Suppressor macrophage treated with lipopolysaccharide for 1 hour (primary cell): ENCODE measurements around the gene MAPK8IP2.
"Not testable (repeated sequence)": the region's sequence is repeated elsewhere in the genome, so short reads cannot be mapped to it uniquely, and the experiment has no call there.

Experiments
- DNase-seq, 3 donors: peaks; one replicate each; pipeline ENCODE4 v3.0.0-alpha.2; 2020 to 2022

The MAPK8IP2 gene

DNA sequence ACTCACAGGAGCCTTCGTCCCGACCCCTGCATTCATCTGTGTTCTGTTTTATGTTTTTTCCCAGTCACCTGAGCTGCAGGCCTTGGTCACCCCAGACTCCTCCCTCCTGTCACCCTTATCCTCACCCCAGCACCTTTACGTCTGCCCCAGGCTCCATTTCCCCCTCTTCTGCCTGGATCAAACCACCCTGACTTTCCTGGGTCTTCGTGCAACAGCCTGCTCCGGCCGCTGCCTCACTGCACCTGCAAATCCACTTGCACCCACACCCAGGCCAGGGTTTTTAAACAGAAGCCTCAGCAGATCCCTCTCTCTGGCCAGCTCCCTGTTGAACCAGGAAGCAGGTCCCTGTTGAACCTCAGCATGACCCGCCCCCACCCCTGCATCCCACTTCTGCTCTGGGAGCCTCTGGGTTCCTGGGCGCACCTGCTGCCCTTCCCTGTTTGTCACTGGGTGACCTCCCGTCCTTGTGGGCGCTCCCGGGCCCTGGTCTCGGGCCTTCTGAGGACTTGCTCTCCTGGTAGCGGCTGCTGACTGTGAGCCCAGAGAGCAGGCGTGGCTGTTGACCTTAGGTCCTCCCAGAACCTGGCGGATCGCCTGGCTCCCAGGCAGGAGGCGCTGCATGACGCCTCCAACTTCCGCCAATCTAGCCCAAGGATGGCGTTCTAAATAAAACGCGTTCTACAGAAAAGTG is 12.8 kb downstream of the MAPK8IP2 start:
- no peak for DNase-seq

DNA sequence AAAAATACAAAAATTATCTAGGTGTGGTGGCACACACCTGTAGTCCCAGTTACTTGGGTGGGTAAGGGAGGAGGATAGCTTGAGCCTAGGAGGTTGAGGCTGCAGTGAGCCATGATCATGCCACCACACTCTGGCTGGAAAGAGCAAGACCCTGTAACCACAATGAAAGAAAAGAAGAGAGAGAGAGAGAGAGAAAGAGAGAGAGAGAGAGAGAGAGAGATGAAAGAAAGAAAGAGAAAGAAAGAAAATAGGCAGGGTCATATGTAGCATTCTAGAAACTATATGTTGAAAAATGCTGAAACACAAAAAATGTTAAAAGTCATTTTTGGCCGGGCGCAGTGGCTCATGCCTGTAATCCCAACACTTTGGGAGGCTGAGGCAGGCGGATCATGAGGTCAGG is 13.7 kb downstream of the MAPK8IP2 start:
- DNase-seq: not testable (repeated sequence)

DNA sequence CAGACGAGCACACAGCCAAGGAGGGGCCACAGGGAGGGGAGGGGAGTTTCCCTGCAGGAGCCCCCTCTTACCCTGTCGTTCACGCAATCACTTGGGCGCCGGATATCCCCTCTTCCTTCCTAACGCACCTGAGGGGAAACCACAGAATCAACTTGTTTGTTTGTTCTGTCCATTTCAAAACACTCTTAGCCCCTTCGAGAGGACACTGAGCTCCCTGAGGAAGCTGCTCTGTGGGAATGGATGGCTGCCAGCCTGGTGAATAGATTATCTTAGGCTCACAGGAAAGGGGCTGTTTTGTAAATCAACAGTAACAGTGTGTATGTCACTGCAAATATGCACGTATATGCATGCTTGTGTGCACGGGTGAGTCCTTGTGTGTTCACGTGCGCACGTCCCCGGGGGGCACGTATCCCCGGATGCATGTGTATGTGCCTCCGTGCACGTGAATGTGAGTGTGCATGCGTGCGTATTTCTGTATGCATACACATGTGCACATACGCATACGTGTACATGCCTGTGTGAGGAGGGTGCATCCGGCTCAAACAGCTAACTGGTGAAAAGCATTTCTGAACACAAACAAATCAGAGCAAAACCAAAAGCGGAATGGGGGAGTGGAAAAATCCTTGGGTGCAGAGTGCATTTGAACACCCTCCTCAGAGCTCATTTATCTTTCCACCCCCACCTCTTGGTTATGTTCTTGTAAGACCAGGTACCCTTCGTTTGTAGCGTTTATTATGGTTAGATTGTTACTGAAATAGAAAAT is 20.2 kb downstream of the MAPK8IP2 start:
- peak; percentile 15 to 30 (median 29) for DNase-seq

DNA sequence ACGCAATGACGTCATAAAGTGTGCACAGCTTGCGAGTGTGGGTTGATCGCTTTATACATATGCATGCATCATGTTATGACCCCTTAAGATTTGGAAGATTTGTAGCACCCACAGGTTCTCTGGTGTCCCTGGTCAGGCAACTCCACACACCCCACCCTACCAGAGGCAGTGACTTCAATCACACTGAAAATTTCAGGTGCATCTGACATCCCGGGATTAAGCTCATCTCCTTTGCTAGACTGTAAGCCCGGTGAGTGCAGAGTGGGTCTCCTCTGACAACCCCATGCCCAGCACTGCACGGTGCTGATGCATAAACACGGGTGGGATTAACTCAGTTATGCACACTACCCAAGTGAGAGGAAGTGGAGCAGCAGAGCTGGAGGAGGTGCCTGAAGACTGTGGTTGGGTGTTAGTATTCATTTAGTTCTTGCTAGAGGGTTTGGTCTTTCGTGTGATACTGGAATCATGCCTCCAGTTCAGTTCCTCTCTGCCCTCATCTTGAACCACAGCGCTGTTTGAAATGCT is 20.8 kb downstream of the MAPK8IP2 start:
- DNase-seq: peak; percentile 39 to 63 (median 55)

DNA sequence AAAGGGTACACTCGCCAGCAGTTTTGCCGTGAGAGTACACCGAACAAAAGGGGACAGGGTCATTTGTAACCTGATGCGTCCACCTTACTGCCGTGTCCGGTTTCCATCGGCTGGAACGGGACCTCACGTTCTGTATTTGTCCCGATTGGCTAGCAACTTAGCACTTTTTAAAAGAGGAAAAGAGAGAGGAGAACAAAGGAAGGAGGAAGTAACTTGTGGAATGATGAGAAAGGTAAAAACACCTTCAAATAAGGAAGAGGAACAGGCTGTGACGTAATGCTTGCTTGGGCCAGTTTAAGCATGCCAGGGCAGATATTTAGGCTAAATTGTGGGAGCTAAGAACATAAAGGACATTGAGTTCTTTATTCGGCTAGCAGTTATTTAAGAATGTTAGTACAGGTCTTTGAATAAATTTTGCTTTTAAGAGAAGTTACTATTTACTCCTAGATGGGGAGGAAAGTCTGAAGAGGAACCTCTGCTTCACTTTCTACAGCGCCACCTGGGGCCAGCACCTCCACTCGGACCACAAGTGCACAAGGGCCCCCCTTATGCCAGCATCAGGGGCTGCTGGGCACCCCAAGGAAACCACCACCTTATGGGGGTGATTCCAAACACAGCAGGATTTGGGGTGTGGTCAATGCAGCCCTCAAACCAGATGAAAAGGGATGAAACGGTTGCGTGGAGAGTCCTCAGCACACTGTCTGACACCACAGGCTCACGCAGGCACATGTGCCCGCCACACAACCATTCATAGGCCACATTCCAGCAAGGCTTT is 21.5 kb downstream of the MAPK8IP2 start:
- DNase-seq: peak in 1 of 3 donors; percentile 17

DNA sequence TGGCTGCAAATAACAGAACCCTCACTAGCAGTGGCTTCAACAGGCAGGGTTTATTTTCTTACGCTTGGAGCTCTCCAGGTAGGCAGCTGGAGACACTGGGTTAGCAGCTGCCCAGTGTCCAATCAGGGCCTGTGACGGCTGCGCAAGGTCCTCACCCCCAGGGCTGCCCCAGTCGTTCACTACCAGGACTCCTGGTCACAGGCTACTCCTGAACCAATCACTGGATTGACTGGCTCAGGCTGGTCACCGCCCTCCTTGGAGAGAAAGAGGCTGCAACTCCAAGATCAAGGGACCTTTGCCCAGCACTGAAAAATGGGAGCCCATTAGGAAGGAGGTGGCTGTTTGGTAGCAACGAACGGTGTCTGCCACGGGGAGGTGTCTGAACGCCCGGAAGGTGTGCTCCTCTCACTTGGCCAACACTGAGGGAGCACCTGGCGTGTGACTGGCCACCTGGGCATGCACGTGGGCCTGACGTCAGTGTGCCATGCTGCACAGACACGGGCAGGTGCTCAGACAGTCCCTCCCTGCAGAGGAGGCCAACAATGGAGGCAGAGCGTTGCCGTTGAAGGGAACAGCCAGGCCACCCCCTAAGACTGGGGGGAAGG is 22.2 kb downstream of the MAPK8IP2 start:
- DNase-seq: no peak

DNA sequence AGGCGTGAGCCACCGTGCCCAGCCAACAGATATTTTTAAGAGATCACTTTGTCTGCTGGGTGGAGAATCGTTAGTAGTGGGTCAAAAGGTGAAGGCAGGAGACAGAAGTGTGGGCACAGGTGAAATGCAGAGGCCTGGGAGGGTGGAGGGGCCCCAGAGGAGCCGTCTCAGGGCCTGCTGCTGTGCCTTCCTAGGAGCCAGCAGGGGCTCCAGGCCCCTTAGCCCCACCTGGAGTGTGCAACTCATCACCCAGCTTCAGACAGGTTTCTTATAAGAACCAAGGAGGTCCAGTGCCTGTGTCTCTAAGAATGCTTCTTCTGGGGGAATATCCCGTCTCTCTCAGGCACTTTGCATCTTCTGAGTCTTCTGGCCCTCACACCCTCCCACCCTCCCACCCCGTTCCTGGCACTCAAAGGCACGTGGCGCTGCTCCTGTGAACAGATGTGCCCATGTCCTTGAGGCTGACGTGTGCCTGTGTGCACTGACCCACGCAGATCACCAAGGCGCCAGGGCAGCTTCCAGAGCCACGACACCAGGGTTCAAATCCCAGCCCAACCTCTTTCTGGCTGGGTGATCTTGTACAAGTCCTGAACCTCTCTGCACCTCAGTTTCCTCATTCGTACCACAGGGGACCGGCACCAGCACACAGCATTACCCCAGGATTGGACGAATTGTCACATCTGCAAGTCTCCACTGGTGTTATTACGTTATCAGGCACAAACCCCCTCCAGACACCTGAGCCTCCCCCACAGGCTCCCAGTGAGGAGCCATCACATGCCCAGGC is 23.9 kb downstream of the MAPK8IP2 start:
- DNase-seq: peak in 1 of 3 donors; percentile 12

DNA sequence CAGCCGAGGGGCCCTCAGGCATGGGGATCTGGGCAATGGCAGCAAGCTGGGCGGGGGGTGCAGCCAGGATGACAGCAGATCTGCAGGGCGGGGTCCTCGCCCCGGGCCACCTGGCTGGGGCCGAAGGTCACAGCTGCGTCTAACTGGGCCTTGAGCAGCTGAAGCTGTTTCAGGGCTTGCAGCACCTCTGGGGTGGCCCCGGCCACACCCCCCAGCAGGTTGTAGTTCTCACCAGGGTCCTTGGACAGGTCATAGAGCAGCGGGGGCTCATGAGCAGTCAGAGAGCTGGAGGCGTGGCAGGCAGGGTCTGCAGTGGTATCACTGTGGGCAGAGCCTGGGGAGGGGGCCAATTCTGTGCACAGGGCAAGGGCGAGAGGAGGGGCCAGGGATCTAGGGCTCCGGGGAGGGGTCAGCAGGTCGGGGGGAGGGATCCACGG is 24.6 kb downstream of the MAPK8IP2 start:
- no peak for DNase-seq

DNA sequence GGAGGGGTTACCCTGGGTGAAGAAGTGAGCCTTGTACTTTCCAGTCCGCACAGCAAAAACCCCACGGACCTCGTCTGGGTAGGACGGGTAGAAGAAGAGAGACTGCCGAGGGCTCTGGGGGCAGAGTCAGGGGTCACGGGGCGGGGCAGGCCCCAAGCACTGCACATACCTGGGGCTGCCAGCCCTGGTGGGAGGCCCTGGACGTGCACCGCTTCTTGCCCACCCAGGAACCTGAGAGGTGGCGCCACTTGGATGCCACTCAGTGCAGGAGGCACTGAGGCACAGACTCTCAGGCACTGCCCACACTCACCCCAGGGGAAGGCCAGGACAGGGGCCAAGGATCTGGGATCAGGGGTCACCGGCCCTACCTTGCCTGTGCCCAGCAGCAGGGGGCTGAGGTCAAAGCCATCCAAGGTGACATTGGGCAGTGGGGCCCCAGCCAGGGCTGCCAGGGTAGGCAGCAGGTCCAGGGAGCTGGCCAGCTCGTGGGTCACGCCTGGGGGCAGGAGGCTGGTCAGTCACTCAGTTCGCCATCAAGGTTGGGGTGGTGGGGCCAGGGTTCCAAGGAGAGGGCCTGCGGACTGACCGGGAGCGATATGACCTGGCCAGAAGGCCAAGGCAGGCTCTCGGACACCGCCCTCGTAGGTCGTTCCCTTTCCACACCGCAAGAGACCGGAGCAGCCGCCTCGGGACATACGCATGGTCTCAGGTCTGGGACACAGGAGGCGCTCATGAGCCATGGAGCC is 25.1 kb downstream of the MAPK8IP2 start:
- DNase-seq: peak in 1 of 3 donors; percentile 10

DNA sequence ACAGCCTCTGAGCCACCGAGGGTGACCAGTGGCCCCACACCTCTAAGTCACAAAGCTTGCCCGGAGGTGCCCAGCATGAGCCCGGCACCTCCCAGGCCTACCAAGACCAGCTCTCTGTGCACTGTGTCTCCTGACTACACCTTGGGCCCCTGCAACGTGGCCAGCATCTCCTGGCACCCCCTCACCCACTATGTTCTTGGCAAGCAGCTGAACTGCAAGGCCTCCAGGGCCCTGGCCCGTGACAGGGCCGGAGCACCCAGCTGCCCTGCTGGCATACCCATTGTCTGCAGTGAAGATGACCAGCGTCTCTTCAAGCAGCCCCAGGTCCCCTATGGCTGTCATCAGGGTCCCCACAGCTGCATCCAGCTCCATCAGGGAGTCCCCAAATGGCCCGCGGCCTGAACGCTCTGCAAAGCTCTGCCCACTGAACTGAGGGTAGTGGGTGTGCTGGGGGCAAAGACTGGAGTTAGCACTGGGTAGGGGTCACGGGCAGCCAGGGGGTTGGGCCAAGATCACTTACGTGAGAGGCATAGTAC is 25.8 kb downstream of the MAPK8IP2 start:
- DNase-seq: peak in 1 of 3 donors; percentile 17

DNA sequence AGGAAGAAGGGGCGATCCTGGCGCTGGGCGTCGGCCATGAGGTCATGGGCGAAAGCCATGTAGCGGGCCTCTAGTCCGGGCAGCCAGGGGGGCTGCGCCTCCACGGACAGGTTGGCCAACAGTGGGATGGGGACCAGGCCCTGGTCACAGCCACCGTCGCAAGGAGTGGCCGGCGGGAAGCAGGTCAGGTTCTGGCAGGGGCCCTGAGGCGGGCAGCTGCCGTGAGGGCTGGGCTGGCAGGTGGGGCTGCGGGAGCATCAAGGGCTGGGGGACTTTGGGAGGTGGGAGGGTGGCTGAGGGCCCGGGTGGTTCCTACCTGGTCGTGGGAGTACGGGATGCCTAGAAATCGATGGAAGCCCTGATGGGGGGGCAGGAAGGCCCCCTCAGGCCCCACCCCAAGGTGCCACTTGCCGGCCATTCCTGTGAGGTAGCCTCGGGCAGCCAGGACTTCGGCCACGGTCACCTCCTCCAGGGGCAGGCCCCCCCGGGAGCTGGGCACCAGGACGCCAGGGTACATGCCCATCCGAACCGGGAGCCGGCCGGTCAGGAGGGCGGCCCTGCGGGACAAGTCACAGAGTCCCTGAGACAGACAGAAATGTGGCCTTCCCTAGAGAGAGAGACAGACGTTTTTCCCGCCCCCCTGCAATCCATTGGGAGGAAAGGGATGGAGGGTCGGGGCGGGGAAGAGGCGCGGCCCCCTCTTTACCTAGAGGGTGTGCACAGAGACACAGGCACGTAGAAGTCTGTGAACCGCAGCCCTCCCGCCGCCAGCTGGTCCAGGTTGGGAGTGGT is 26.5 kb downstream of the MAPK8IP2 start:
- DNase-seq: no peak

DNA sequence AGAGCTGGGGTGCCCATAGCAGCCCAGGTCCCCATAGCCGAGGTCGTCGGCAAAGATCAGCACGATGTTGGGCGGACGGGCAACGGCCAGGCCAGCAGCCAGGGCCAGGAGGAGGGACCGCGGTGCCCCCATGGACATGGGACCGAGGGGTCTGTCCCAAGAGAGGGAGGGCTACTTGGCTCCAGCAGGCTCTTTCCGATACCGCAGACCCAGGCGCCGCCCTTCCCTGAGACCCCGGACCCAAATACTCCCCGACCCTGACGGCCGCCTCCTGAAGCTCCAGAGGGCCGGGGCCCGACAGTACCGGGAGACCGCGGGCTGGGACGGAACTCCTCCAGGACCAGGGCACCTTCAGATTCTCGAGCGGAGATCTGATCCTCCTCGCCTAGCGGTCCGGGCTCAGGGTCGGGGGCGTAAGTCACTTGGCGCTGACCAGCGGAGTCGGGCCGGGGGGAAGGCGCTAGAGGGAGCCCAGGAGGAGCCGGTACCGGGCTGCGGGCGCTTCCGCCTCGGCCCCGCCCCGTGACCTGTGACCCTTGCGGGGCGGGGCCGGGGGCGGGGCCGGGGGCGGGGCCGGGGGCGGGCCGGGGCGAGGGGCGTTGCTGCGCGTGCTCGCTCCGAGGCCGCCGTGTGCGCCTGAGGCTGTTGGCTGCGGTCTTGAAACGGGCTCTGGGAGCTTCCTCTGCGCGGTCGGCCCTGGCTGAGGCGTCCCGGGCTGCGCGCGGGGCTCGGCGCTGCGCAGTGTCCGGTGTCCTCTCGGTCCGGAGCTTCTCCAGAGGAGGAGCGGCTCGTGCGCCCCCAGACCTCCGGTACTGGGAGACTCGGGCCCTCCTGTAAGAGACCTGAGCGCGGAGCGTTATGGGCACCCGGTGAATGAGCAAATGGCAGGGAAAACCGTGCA is 27.3 kb downstream of the MAPK8IP2 start, which contains the start of gene ARSA:
TSS of gene ARSA (minus strand) at position 511 of the 901 bp plus-strand sequence. CDS start at position 138, 373 bp downstream.
- DNase-seq: peak; percentile 91 to 95 (median 94)

DNA sequence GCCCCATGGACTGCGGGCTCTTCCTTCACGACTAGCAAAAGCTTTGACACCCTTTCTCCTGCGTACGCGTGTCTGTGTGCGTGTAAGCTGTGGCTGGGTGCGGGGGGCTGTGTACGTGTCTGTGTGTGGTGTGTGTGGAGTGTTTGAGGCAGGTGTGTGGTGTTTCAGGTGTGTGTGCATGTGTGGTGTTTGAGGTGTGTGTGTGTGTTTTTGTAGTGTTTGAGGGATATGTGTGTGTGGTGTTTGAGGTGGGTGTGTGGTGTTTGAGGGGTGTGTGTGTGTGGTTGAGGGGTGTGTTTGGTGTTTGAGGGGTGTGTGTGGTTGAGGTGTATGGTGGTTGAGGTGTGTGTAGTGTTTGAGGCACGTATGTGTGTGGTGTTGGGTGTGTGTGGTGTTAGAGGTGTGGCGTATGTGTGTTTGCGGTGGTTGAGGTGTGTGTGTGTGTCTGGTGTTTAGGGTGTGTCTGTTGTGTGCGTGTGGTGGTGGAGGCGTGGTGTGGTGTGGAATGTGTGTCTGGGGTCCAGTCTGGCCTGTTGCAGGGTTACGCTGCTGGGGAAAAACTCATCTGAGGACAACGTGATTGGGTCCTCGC is 28.0 kb downstream of the MAPK8IP2 start:
- DNase-seq: peak in 1 of 3 donors; percentile 1

DNA sequence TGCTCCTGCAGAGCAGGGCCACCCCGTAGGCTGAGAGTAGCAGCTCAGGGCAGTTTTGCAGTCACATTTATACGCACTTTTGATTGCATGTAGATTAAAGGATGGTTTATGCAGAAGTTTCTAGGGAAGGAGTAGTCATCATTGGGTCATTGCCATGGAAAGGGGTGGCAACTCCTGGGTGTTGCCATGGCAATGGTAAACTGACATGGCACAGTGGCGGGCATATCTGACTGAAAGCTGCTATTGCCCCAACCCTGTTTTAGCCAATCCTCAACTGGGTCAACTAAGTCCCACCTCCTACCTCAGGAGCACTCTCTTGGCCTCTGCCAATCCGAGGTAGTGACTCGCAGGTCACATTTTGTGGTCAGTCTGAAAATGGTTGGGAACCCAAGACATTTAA is 29.8 kb downstream of the MAPK8IP2 start:
- DNase-seq: peak; percentile 12 to 39 (median 13)

DNA sequence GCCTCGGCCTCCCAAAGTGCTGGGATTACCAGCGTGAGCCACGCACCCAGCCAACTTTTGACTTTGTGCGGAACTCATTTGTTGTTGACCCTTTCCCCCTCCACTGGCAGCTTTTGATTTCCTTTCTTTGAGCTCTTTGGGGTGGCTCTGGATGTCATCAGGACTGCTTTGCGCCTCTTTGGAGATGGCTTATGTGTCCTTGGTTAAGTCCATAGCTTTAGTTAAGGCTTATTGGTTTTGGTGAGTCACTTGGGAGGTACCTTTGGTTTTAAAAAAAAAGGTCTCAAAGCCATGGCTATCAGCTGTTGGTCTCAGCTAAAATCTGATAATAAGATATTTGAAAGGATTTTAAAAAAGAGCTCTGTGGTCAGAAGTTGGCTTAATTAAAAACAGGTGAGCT is 32.5 kb downstream of the MAPK8IP2 start:
- no peak for DNase-seq

DNA sequence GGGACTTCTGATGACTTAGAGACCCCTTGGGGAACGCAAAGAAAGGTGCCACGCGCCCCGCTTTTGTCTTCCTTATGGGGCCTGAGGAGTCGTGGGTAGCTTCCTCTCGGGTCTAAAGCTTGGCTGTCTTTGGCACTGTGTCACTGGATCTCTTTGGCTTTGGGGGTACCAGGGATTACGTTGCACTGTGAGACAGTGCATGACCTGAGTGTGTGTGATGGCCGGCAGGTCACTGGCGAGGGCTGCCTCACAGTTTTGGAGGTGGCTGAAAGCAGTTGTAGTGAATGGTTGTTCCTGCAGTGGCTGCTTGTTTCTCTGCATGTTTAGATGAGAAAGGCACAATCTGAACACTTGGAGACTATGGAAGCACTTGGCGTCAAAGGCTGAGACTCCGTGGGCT is 33.2 kb downstream of the MAPK8IP2 start:
- DNase-seq: no peak

DNA sequence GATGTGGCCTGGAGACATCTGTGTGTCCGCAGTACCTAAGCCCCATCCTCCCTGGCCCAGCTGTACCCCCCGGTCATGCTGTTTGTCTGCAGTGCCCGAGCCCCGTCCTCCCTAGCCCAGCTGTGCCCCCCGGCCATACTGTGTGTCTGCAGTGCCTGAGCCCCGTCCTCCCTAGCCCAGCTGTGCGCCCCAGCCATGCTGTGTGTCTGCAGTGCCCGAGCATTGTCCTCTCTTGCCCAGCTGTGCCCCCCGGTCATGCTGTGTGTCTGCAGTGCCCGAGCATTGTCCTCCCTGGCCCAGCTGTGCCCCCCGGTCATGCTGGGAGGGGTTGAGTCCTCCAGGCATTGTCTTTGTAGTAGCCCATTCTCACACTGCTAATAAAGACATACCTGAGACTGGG is 35.0 kb downstream of the MAPK8IP2 start:
- DNase-seq: no peak

DNA sequence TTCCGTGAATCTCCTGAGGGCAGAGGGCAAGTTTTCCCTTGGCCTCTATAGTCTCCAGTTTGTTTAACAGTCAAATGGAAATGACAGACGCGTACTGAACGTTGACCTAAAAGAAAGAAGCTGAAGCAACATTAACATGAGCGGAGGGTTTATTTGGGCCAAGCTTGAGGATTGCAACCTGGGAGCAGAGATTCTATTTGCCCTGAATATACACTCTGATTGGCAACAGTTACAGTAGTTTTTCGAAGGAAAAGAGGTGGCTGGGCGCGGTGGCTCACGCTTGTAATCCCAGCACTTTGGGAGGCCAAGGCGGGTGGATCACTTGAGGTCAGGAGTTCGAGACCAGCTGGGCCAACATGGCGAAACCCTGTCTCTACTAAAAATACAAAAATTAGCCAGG is 39.7 kb downstream of the MAPK8IP2 start:
- not testable (repeated sequence) for DNase-seq
